Activated CD8-positive, alpha-beta T cell treated with anti-CD3 and anti-CD28 coated beads, Interleukin-2, amount 10 ng/mL, durations not matched to agents 7 days and 5 days (primary cell): ENCODE results near the gene CAVIN3. TPM values are rescaled to one million over a fixed set of nuclear protein-coding genes. Genes with fewer than 3 reads are reported as not detected.

Experiments used
- ATAC-seq: fragments of 150-1000 bp; cut with Tn5 transposase; one replicate; pipeline ENCODE4 v1.10.0; 2021; ENCODE audit warnings: moderate library complexity
- CTCF ChIA-PET: fragments of 350-600 bp; sonication (Branson Sonifier 250); formaldehyde crosslinking; loops from one replicate; lab custom pipeline; 2021; ENCODE audit warnings: antibody characterized with exemption; lab: Charles Lee
- POLR2A ChIA-PET: fragments of 350-600 bp; sonication (Branson Sonifier 250); formaldehyde crosslinking; loops from one replicate; lab custom pipeline; 2021; ENCODE audit warnings: antibody characterized with exemption; lab: Charles Lee
- DNase-seq: peaks from one replicate; pipeline ENCODE4 v3.0.0-alpha.2; 2020
- H3K27ac Mint-ChIP-seq: one replicate; pipeline ENCODE4 v1.8.0; 2021; ENCODE audit warnings: mild to moderate bottlenecking, mixed read lengths
- H3K27me3 Mint-ChIP-seq: one replicate; pipeline ENCODE4 v1.8.0; 2021; ENCODE audit warnings: low read depth, mixed read lengths
- H3K36me3 Mint-ChIP-seq: one replicate; pipeline ENCODE4 v1.8.0; 2021; ENCODE audit warnings: low read depth, mixed read lengths
- H3K4me1 Mint-ChIP-seq: one replicate; pipeline ENCODE4 v1.8.0; 2021; ENCODE audit warnings: low read depth, mixed read lengths
- H3K4me3 Mint-ChIP-seq: one replicate; pipeline ENCODE4 v1.8.0; 2021; ENCODE audit warnings: mild to moderate bottlenecking, mixed read lengths
- H3K9me3 Mint-ChIP-seq: one replicate; pipeline ENCODE4 v1.8.0; 2022; ENCODE audit warnings: mixed read lengths; ENCODE audit not compliant: insufficient read depth
- total RNA-seq, 2 experiments: library from RNA; stranded (reverse); gene quantifications; one replicate each; pipeline ENCODE4 v1.2.3, GENCODE V29; 2021

Gene CAVIN3, protein sequence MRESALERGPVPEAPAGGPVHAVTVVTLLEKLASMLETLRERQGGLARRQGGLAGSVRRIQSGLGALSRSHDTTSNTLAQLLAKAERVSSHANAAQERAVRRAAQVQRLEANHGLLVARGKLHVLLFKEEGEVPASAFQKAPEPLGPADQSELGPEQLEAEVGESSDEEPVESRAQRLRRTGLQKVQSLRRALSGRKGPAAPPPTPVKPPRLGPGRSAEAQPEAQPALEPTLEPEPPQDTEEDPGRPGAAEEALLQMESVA
- 1 to 10 TPM; 1.0 to 1.2 TPM for total RNA-seq

DNA sequence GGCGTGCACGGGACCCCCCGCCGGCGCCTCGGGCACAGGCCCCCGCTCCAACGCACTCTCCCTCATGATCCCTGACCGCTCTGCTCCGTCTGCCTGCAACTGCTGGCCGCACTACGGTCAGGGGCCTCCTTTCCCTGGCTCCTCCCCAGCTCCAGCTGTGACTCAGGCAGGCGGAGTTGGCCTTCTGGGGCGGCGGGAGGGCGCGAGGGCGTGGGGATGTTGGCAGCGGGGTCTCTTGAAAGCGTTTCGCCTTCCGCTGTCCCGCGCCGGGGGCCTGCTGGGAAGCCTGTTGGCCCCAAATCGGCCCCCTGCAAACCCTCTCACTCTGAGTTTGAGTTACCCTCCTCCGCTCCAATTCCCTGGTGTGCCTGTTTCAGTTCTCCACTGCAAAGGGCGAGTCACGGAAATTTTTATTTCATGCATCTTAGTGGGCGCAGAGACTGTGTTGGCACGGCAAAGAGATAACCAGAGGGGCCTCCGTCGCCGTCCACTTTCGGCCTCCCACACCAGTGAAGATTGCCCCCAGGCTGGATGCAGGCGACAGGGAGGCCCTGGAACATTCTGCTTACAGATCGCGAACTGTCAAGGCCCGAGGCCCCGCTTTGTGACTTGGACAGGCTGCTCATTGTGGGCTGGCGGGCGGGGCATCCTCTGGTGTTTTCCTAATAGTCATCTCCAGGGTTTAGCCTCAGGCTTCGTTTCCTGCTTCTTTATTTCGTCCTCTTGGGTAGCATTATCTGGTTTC is at the start of gene CAVIN3:
Gene CAVIN3 (minus strand): TSS at position 91 of the 745 bp plus-strand sequence. CDS start 25 bp downstream, at position 66.
- peak within 1 kb of the TSS; percentile 69 for H3K4me3 Mint-ChIP-seq
- H3K9me3 Mint-ChIP-seq = no peaks in the 10 kb centered on the region
- peaks cover 23% of the 10 kb centered on the region for H3K27me3 Mint-ChIP-seq
- DNase-seq (peak; percentile 72), ATAC-seq (peak; percentile 54)
- H3K27ac Mint-ChIP-seq = peak within 1 kb of the TSS; percentile 53
- H3K36me3 Mint-ChIP-seq = no peaks in the 10 kb centered on the region
- peaks cover 30% of the 10 kb centered on the region for H3K4me1 Mint-ChIP-seq
- POLR2A ChIA-PET = interaction anchor here (0.5 to 1.2 kb wide), 2 partner anchors 49 to 579 kb away, joined by 3 read pairs; no protein-coding TSS in a partner anchor
- CTCF ChIA-PET = interaction anchor here (1.3 to 5.2 kb wide), 3 partner anchors 33 to 59 kb away, joined by 4 to 28 read pairs (median 7); no protein-coding TSS in a partner anchor

DNA sequence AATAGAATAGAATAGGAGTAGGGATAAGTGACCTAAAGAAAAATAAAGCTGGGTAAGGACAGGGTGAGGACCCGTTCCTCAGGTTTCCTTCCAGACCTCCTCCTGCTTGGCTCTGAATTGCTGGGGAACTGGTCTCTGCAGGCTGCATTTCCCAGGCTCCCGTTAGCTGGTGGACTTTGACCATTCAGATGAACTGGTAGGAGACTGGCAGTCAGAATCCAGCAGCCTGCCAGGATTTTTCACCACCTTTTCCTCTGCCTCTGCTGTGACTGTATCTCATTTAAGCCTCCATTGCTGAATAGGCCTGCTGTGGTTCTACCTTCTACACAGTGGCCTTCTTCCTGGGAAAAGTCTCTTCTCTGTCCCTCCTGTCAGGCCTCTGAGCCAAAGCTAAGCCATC is 45.4 kb upstream of the CAVIN3 start:
- DNase-seq (no peak), ATAC-seq (no peak)
- ChIA-PET CTCF (interaction anchor here (1.1 to 7.3 kb wide), 2 partner anchors 13 kb away, joined by 3 to 100 read pairs; no protein-coding TSS in a partner anchor), POLR2A (no interaction called here)
- Mint-ChIP-seq H3K4me3 (no peak overlapping the region), H3K9me3 (no peaks in the 10 kb centered on the region), H3K27ac (no peak overlapping the region), H3K4me1 (no peaks in the 10 kb centered on the region), H3K27me3 (peaks cover 2% of the 10 kb centered on the region), H3K36me3 (no peaks in the 10 kb centered on the region)

- POLR2A ChIA-PET = interaction anchor here (1.4 kb wide), 1 partner anchor 118 kb away, joined by 5 read pairs; the partner anchor contains the start of genes ARFIP2 and TIMM10B
- ATAC-seq = peak; percentile 96
- H3K4me1 Mint-ChIP-seq = no peaks in the 10 kb centered on the region
- no peaks in the 10 kb centered on the region for H3K36me3 Mint-ChIP-seq
- CTCF ChIA-PET = interaction anchor here (0.6 to 7.3 kb wide), 69 partner anchors 10 to 672 kb away, joined by 3 to 108 read pairs (median 4); partner anchors contain the start of genes ARFIP2, CAVIN3, CNGA4 and SMPD1
- H3K27me3 Mint-ChIP-seq = peaks cover 2% of the 10 kb centered on the region
- H3K4me3 Mint-ChIP-seq = no peak overlapping the region
- H3K9me3 Mint-ChIP-seq = no peaks in the 10 kb centered on the region
- DNase-seq = peak; percentile 81
- no peak overlapping the region for H3K27ac Mint-ChIP-seq
These were observed 42.8 kb upstream of the CAVIN3 start for GRCh38 chr11:6362873-6363678.

DNA sequence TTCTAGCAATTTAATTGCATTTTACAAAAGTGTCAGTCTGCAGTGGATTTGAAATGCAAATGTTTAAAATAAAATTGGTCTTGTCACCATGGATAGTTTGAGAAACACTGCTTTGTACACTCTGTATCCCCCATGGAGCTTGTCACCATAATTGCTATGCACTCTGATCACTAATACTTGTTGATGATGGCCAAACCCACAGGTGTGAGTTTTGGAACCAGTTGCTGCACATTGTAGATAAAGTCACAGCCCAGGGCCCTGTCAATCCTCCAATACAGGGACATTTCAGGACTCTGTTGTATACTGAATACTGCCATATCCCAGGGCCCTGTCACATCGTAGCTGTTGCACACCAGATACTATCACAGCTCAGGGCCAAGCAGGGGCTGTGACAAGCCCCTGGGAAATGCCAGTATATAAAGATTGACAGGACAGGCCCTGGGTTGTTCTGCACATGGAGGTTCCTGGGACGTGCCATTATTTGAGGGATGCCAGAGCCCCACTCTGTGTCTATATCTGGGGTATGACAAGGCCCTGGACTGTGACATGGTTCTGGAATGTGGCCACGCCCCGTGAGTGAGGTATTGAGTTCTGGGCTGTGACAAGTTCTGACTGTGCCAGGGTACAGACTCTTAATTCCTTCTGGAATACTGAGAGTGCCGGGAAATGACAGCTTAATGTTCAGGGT is 42.0 kb upstream of the CAVIN3 start:
- H3K36me3 Mint-ChIP-seq = no peaks in the 10 kb centered on the region
- CTCF ChIA-PET = interaction anchor here (0.5 to 7.3 kb wide), 61 partner anchors 10 to 1737 kb away, joined by 3 to 108 read pairs (median 5); partner anchors contain the start of genes ARFIP2, CAVIN3, CNGA4 and SMPD1

GRCh38 chr11:6360183-6360582 is 39.9 kb upstream of the CAVIN3 start:
- ChIA-PET CTCF (interaction anchor here (1.1 to 7.3 kb wide), 5 partner anchors 8 to 762 kb away, joined by 3 to 108 read pairs (median 3); partner anchors contain the start of gene FHIP1B), POLR2A (no interaction called here)
- H3K27ac Mint-ChIP-seq = no peak overlapping the region
- DNase-seq = no peak
- H3K9me3 Mint-ChIP-seq = no peaks in the 10 kb centered on the region
- no peak overlapping the region for H3K4me3 Mint-ChIP-seq
- H3K4me1 Mint-ChIP-seq = no peaks in the 10 kb centered on the region
- H3K36me3 Mint-ChIP-seq = no peaks in the 10 kb centered on the region
- no peak for ATAC-seq
- peaks cover 2% of the 10 kb centered on the region for H3K27me3 Mint-ChIP-seq

More for the DNA sequence above, 42.0 kb upstream of the CAVIN3 start:
- ATAC-seq (no peak), DNase-seq (no peak)
- H3K4me1 Mint-ChIP-seq = no peaks in the 10 kb centered on the region
- POLR2A ChIA-PET = interaction anchor here (1.4 kb wide), 1 partner anchor 119 kb away, joined by 5 read pairs; the partner anchor contains the start of genes ARFIP2 and TIMM10B
- H3K9me3 Mint-ChIP-seq = no peaks in the 10 kb centered on the region
- peaks cover 2% of the 10 kb centered on the region for H3K27me3 Mint-ChIP-seq
- H3K27ac Mint-ChIP-seq = no peak overlapping the region
- H3K4me3 Mint-ChIP-seq = no peak overlapping the region

DNA sequence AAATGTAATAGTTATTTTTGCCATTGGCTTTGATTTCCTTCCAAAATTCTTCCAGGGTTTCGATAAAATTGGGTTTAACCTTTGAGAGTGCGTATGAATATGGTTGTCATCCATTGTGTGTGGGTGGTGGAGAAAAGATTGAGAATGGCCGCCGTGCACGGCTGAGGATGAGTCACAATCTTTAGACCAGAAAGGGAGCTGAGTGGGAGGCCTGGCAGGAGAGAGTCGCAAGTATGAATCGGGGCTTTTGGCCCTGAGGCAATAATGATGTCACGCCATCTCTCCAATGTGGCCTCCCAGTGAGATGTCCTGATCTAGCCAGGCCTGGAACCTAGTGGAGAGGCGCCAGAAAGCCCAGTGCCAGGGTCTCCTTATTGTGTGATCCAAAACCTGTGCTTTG is 36.9 kb upstream of the CAVIN3 start:
- ATAC-seq = no peak
- Mint-ChIP-seq H3K27me3 (peaks cover 6% of the 10 kb centered on the region), H3K36me3 (no peaks in the 10 kb centered on the region), H3K4me3 (no peak overlapping the region), H3K9me3 (no peaks in the 10 kb centered on the region), H3K27ac (no peak overlapping the region), H3K4me1 (peaks cover 2% of the 10 kb centered on the region)
- DNase-seq = no peak
- POLR2A ChIA-PET = no interaction called here
- CTCF ChIA-PET = interaction anchor here (1.4 kb wide), 1 partner anchor 35 kb away, joined by 5 read pairs; no protein-coding TSS in a partner anchor

- no peaks in the 10 kb centered on the region for H3K36me3 Mint-ChIP-seq
- no peak overlapping the region for H3K27ac Mint-ChIP-seq
- no peak overlapping the region for H3K4me3 Mint-ChIP-seq
- ATAC-seq (no peak), DNase-seq (no peak)
- peaks cover 11% of the 10 kb centered on the region for H3K27me3 Mint-ChIP-seq
- CTCF ChIA-PET = interaction anchor here (1.4 kb wide), 1 partner anchor 34 kb away, joined by 5 read pairs; no protein-coding TSS in a partner anchor
- POLR2A ChIA-PET = no interaction called here
- H3K4me1 Mint-ChIP-seq = peaks cover 2% of the 10 kb centered on the region
- no peaks in the 10 kb centered on the region for H3K9me3 Mint-ChIP-seq
These were observed 36.3 kb upstream of the CAVIN3 start for GRCh38 chr11:6356503-6357055.

DNA sequence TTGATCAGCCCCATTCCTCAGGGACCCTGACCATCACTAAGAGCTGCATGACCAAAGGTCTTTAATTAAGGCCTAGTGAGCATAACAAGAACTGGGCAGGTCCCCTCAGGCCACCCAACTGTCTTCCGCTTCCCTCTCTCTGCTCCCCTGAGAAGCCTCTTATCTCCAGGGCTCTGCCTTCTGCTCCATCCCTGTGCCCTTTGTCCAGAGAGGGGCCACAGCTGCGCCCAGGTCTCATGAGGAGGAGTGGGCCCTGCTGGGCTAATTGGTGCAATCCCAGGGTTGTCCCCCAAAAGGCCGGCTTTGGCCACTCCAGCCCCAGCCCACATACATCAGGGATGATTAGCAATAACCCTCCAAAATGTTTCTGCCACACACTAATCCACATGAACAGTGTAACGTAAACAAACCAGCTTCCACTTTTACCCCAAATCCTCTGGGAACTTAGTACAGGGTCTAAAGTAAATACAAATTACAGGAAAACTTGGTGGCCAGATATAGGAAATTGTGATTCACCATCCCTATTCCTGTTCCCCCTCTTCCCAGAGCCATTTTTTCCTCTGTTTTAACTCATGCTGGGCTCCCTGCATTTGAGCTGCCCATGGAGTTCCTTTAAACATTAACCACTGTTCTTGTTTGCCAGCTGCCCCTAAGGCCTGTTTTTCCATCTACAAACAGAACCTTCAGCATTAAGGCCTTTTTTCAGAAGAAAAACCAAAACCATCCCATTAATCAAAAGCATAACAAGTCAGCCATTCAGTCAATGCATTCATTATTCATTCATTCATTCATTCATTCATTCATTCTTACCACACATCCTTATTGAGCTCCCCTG is 34.6 kb upstream of the CAVIN3 start:
- H3K27ac Mint-ChIP-seq = no peak overlapping the region
- H3K36me3 Mint-ChIP-seq = no peaks in the 10 kb centered on the region
- ChIA-PET CTCF (interaction anchor here (0.7 to 5.8 kb wide), 24 partner anchors 8 to 331 kb away, joined by 3 to 100 read pairs (median 8); partner anchors contain the start of gene CAVIN3), POLR2A (no interaction called here)
- H3K27me3 Mint-ChIP-seq = peaks cover 9% of the 10 kb centered on the region
- no peak overlapping the region for H3K4me3 Mint-ChIP-seq
- H3K4me1 Mint-ChIP-seq = peaks cover 2% of the 10 kb centered on the region
- ATAC-seq (no peak), DNase-seq (no peak)
- no peaks in the 10 kb centered on the region for H3K9me3 Mint-ChIP-seq

DNA sequence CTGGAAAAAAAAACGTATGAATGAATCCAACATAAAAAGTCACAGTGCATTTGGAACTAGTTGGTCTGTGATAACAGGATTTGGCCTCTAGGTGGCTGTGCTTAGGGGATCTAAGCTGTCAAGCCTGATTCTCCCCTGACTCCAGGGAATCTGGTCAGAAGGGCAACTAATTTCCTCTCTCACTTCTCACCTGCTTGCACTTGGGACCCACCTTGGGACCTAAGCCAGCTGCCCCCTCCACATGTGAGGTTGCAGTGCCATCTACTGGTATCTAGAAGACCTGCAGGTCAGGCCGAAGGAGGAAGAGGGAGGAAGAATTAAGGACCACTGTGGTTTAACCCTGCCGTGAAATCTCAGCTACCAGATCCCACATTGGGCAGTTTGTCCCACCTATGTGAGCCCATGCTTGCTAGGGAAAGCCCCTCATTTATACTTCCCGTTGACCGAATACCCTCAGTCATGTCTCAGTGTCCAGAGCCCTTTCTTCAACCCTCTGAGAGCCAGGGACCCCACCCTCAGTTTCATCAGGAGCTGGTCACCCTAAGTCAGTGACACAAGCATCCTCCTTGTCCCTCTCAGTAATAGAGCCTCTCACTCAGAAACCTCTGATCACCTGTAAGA is 33.2 kb upstream of the CAVIN3 start:
- POLR2A ChIA-PET = no interaction called here

More for the DNA sequence above, 33.2 kb upstream of the CAVIN3 start:
- no peak overlapping the region for H3K4me3 Mint-ChIP-seq
- DNase-seq (peak; percentile 66), ATAC-seq (peak; percentile 91)
- no peaks in the 10 kb centered on the region for H3K36me3 Mint-ChIP-seq
- H3K9me3 Mint-ChIP-seq = no peaks in the 10 kb centered on the region
- peaks cover 9% of the 10 kb centered on the region for H3K27me3 Mint-ChIP-seq
- CTCF ChIA-PET = interaction anchor here (0.6 to 5.8 kb wide), 39 partner anchors 9 to 458 kb away, joined by 3 to 100 read pairs (median 7); partner anchors contain the start of genes CAVIN3 and SMPD1
- H3K4me1 Mint-ChIP-seq = peaks cover 2% of the 10 kb centered on the region
- no peak overlapping the region for H3K27ac Mint-ChIP-seq
